ENCODE results near the gene ISLR2.
"Not testable (repeated sequence)": the region's sequence is repeated elsewhere in the genome, so short reads cannot be mapped to it uniquely, and the experiment has no call there.

ISLR2 gene

DNA sequence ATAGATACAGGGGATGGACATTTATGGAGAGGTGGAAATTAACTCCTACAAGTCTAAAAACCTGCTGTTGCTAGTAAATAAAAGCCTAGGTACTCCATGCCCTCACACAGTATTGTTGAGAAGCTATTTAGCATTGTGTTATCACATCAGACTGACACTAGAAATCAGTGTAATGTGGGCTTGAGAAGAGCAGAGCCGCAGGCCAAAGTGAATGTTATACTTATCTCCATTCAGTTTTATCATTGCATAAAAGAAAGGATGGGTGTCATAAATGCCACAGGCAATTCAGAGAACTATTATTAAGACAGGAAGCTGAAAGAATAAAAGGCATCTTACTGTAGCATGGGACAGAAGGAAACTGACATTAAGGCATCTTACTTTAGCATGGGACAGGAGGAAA is 29.4 kb downstream of the ISLR2 start:
- no peaks in the 10 kb centered on the region for H3K9me3 ChIP-seq (ENCODE audit: insufficient read depth, low read length)
- H3K27me3 ChIP-seq (ENCODE audit: insufficient read depth, insufficient read length), result peaks cover 8% of the 10 kb centered on the region
- no peaks in the 10 kb centered on the region for H3K4me1 ChIP-seq (ENCODE audit: insufficient read depth, insufficient read length)
- no peak overlapping the region for H3K4me3 ChIP-seq (ENCODE audit: insufficient read length, low read depth)
- TF ChIP-seq YY1 (IDR thresholded peaks at IDR 0.05; ENCODE audit: insufficient read depth, insufficient read length), result no peak
- no peak for TF ChIP-seq SUZ12 (IDR thresholded peaks at IDR 0.05; ENCODE audit: extremely low read depth, insufficient read depth, insufficient read length)
- TF ChIP-seq ZNF274 (IDR thresholded peaks at IDR 0.05; ENCODE audit: low read depth, low read length), result no peak
- H3K36me3 ChIP-seq (ENCODE audit: insufficient read depth, insufficient read length, low read length), result no peaks in the 10 kb centered on the region
- H3K9ac ChIP-seq (ENCODE audit: insufficient read length, low read depth), result no peak overlapping the region
- DNase-seq (ENCODE audit: low read depth, low spot score), result no peak

DNA sequence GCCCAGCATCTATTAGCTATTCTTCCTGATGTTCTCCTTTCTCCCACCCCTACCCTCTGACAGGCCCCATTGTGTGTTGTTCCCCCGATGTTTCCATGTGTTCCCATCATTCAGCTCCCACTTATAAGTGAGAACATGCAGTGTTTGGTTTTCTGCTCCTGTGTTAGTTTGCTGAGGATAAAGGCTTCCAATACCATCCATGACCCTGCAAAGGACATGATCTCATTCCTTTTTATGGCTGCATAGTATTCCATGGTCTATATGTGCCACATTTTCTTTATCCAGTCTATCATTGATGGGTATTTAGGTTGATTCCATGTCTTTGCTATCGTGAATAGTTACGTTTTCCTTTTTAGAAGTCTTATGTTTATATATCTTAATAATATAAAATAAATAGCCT is 30.0 kb downstream of the ISLR2 start:
- H3K36me3 ChIP-seq (ENCODE audit: insufficient read depth, insufficient read length, low read length); H3K4me3 ChIP-seq (ENCODE audit: insufficient read length, low read depth); H3K9ac ChIP-seq (ENCODE audit: insufficient read length, low read depth); H3K9me3 ChIP-seq (ENCODE audit: insufficient read depth, low read length); DNase-seq (ENCODE audit: low read depth, low spot score); H3K27me3 ChIP-seq (ENCODE audit: insufficient read depth, insufficient read length); H3K4me1 ChIP-seq (ENCODE audit: insufficient read depth, insufficient read length): not testable (repeated sequence)

DNA sequence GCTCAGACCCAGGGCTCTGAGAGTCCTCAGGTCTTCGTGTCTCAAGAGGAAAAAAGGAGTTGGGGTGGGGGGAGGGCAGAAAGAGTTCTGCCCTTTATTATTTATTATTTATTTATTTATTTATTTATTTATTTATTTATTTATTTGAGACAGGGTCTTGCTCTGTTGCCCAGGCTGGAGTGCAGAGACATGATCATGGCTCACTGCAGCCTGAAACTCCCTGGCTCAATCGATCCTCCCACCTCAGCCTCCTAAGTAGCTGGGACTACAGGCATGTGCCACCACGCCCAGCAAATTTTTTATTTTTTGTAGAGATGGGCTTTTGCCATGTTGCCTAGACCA is 31.8 kb downstream of the ISLR2 start:
- H3K27me3 ChIP-seq (ENCODE audit: insufficient read depth, insufficient read length); DNase-seq (ENCODE audit: low read depth, low spot score); H3K9me3 ChIP-seq (ENCODE audit: insufficient read depth, low read length); H3K36me3 ChIP-seq (ENCODE audit: insufficient read depth, insufficient read length, low read length); H3K4me3 ChIP-seq (ENCODE audit: insufficient read length, low read depth); H3K4me1 ChIP-seq (ENCODE audit: insufficient read depth, insufficient read length); H3K9ac ChIP-seq (ENCODE audit: insufficient read length, low read depth): not testable (repeated sequence)

DNA sequence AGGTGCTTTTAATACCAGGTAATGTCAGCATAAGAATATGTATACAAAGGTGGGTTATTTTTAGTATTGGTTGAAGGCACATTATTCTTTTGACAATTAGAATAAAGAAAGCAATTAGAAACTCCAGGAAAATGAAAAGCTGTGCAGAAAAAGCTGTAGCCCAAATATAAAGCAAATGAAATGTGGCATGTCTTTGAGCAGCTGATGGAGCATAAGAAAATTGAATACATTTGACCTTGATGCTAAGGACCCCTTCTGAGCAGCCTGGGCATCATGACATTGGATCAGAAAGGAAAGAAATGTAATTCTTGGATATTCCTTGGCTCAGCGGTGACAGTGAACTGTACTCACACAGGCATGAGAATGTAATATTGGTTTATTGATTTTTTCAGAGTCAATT is 35.1 kb downstream of the ISLR2 start:
- peaks cover 12% of the 10 kb centered on the region for H3K27me3 ChIP-seq (ENCODE audit: insufficient read depth, insufficient read length)
- no peaks in the 10 kb centered on the region for H3K9me3 ChIP-seq (ENCODE audit: insufficient read depth, low read length)
- H3K4me1 ChIP-seq (ENCODE audit: insufficient read depth, insufficient read length), result peaks cover 5% of the 10 kb centered on the region
- TF ChIP-seq YY1 (IDR thresholded peaks at IDR 0.05; ENCODE audit: insufficient read depth, insufficient read length), result no peak
- TF ChIP-seq SUZ12 (IDR thresholded peaks at IDR 0.05; ENCODE audit: extremely low read depth, insufficient read depth, insufficient read length), result no peak
- TF ChIP-seq ZNF274 (IDR thresholded peaks at IDR 0.05; ENCODE audit: low read depth, low read length), result no peak
- no peak for DNase-seq (ENCODE audit: low read depth, low spot score)
- no peak overlapping the region for H3K9ac ChIP-seq (ENCODE audit: insufficient read length, low read depth)
- no peaks in the 10 kb centered on the region for H3K36me3 ChIP-seq (ENCODE audit: insufficient read depth, insufficient read length, low read length)
- no peak overlapping the region for H3K4me3 ChIP-seq (ENCODE audit: insufficient read length, low read depth)

DNA sequence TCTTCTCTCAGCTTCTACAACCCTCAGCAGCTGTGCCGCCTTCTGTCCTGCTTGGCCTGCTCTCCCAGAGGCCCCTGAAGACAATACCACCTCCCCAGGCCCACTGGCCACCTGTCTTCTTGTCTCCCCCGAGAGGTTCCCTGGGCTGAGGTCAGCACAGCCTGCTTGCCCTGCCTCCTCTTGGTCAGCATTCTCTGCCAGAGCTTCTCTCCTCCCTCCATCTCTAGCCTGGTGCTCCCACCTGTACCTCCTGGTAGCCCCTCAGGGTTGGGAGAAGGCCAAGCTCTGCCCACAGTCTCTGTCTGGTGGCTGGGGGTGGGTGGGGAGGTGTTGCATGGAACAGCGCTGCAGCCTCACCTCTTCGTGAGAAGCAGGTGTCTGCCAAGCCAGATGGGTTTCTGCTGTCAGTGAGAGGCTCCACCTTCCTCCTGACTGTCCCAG is 37.5 kb downstream of the ISLR2 start:
- Histone ChIP-seq H3K4me1 (ENCODE audit: insufficient read depth, insufficient read length) (peaks cover 8% of the 10 kb centered on the region), H3K27me3 (ENCODE audit: insufficient read depth, insufficient read length) (peaks cover 8% of the 10 kb centered on the region), H3K4me3 (ENCODE audit: insufficient read length, low read depth) (no peak overlapping the region), H3K36me3 (ENCODE audit: insufficient read depth, insufficient read length, low read length) (no peaks in the 10 kb centered on the region), H3K9me3 (ENCODE audit: insufficient read depth, low read length) (no peaks in the 10 kb centered on the region), H3K9ac (ENCODE audit: insufficient read length, low read depth) (no peak overlapping the region)
- DNase-seq (ENCODE audit: low read depth, low spot score), result no peak
- TF ChIP-seq ZNF274 (IDR thresholded peaks at IDR 0.05; ENCODE audit: low read depth, low read length) (no peak), SUZ12 (IDR thresholded peaks at IDR 0.05; ENCODE audit: extremely low read depth, insufficient read depth, insufficient read length) (no peak), YY1 (IDR thresholded peaks at IDR 0.05; ENCODE audit: insufficient read depth, insufficient read length) (no peak)

- no peaks in the 10 kb centered on the region for H3K36me3 ChIP-seq (ENCODE audit: insufficient read depth, insufficient read length, low read length)
- H3K9ac ChIP-seq (ENCODE audit: insufficient read length, low read depth), result no peak overlapping the region
- TF ChIP-seq YY1 (IDR thresholded peaks at IDR 0.05; ENCODE audit: insufficient read depth, insufficient read length) (no peak), ZNF274 (IDR thresholded peaks at IDR 0.05; ENCODE audit: low read depth, low read length) (no peak), SUZ12 (IDR thresholded peaks at IDR 0.05; ENCODE audit: extremely low read depth, insufficient read depth, insufficient read length) (no peak)
- H3K4me3 ChIP-seq (ENCODE audit: insufficient read length, low read depth), result no peak overlapping the region
- no peaks in the 10 kb centered on the region for H3K9me3 ChIP-seq (ENCODE audit: insufficient read depth, low read length)
- DNase-seq (ENCODE audit: low read depth, low spot score), result no peak
- H3K27me3 ChIP-seq (ENCODE audit: insufficient read depth, insufficient read length), result peaks cover 8% of the 10 kb centered on the region
- H3K4me1 ChIP-seq (ENCODE audit: insufficient read depth, insufficient read length), result peaks cover 13% of the 10 kb centered on the region
Observed at GRCh38 chr15:74168711-74169126, 38.3 kb downstream of the ISLR2 start.

DNA sequence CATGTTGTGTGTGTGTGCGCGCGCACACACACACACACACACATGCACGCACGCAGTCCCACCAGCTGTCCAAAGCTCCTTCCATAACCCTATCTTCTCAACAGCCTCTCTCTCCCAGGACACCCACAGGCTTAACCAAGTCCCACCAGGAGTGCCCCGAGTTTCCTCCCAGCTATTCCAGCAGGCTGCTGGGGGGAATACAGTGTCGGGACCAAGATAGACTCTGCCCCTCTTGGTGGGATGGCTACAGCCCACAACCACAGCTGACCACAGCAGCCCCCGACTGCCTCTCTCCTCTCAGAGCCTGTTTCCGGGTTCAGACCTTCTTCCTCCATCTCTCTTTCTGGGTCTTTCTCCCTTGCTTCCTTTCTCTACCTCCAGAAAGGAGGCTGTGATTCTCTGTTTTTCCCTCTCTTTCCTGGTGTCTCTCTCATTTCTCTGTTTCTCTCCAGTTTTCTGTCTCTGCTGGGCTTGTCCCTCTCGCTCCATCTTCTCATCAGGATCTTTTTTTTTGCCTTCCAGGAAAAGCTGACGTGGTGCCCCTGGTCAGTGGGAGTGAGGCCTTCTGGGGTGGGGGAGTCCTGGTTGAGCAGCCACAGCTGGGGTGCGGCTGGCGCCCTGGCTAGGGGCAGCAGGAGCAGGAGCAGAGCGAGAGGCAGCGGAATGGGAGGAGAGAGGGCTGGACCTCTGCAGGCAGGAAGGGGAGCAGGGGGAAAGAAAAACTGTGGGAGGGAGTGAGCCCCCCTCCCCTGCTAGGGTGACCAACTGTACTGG is 39.9 kb downstream of the ISLR2 start:
- Histone ChIP-seq H3K9me3 (ENCODE audit: insufficient read depth, low read length) (no peaks in the 10 kb centered on the region), H3K36me3 (ENCODE audit: insufficient read depth, insufficient read length, low read length) (no peaks in the 10 kb centered on the region), H3K27me3 (ENCODE audit: insufficient read depth, insufficient read length) (peaks cover 8% of the 10 kb centered on the region), H3K4me1 (ENCODE audit: insufficient read depth, insufficient read length) (peaks cover 17% of the 10 kb centered on the region), H3K9ac (ENCODE audit: insufficient read length, low read depth) (peak overlapping the region; percentile 8), H3K4me3 (ENCODE audit: insufficient read length, low read depth) (no peak overlapping the region)
- DNase-seq (ENCODE audit: low read depth, low spot score), result no peak
- no peak for TF ChIP-seq SUZ12 (IDR thresholded peaks at IDR 0.05; ENCODE audit: extremely low read depth, insufficient read depth, insufficient read length)
- no peak for TF ChIP-seq ZNF274 (IDR thresholded peaks at IDR 0.05; ENCODE audit: low read depth, low read length)
- no peak for TF ChIP-seq YY1 (IDR thresholded peaks at IDR 0.05; ENCODE audit: insufficient read depth, insufficient read length)
